Panc1 (cell line): ENCODE results near the gene FTSJ3.

ENCODE experiments used
- SIN3A ChIP-seq: IDR thresholded peaks from 2 replicates; pipeline ENCODE4 v1.6.1; 2012; ENCODE audit warnings: low read depth, mild to moderate bottlenecking, low read length, moderate library complexity, borderline replicate concordance; ENCODE audit not compliant: insufficient read depth
- TCF7L2 ChIP-seq: IDR thresholded peaks from 2 replicates; pipeline ENCODE4 v1.6.1; 2011; ENCODE audit warnings: mild to moderate bottlenecking, low read depth, low read length, inconsistent platforms
- TF ChIP-seq, protein P1 (sequence below): fragments of 450-650 bp; IDR thresholded peaks from 2 replicates; pipeline ENCODE4 v1.5.1; 2017; ENCODE audit warnings: mild to moderate bottlenecking
- TF ChIP-seq, protein P2 (sequence below), 2 experiments: IDR thresholded peaks; 2 replicates each; pipeline ENCODE4 v1.6.1; 2011 to 2012; ENCODE audit warnings: low read depth in 2 of 2, control low read depth in 1 of 2, low read length in 1 of 2, mild to moderate bottlenecking in 1 of 2, moderate library complexity in 1 of 2; ENCODE audit not compliant: insufficient read depth in 1 of 2

DNA sequence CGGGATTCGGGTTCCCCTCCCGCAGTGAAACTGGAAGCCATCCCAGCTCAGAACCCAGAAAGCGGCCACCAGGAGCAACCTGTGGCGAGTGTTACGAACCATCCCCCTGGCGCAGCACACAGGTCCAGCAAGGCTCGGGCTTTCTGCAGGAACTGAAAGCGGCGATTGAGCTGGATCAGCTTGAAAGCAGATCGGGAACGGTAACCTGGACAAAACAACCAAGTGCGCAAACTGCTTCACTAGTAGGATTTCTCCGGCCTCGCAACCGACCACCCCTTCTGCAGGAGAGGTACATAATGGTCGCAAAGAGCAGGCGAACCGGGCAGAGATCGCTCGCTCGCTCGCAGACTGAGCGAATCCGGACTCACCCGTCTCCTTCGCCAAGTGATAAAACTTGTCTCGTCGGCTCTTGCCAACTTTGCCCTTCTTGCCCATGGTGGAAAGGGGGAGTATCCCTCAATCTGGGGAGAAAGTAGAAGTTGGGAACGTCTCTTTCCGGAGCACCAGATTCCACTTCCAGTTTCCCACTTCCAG lies 928 bp downstream of the FTSJ3 start:
- TF ChIP-seq, protein P1, sequence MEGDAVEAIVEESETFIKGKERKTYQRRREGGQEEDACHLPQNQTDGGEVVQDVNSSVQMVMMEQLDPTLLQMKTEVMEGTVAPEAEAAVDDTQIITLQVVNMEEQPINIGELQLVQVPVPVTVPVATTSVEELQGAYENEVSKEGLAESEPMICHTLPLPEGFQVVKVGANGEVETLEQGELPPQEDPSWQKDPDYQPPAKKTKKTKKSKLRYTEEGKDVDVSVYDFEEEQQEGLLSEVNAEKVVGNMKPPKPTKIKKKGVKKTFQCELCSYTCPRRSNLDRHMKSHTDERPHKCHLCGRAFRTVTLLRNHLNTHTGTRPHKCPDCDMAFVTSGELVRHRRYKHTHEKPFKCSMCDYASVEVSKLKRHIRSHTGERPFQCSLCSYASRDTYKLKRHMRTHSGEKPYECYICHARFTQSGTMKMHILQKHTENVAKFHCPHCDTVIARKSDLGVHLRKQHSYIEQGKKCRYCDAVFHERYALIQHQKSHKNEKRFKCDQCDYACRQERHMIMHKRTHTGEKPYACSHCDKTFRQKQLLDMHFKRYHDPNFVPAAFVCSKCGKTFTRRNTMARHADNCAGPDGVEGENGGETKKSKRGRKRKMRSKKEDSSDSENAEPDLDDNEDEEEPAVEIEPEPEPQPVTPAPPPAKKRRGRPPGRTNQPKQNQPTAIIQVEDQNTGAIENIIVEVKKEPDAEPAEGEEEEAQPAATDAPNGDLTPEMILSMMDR: no peak
- TF ChIP-seq, protein P2, sequence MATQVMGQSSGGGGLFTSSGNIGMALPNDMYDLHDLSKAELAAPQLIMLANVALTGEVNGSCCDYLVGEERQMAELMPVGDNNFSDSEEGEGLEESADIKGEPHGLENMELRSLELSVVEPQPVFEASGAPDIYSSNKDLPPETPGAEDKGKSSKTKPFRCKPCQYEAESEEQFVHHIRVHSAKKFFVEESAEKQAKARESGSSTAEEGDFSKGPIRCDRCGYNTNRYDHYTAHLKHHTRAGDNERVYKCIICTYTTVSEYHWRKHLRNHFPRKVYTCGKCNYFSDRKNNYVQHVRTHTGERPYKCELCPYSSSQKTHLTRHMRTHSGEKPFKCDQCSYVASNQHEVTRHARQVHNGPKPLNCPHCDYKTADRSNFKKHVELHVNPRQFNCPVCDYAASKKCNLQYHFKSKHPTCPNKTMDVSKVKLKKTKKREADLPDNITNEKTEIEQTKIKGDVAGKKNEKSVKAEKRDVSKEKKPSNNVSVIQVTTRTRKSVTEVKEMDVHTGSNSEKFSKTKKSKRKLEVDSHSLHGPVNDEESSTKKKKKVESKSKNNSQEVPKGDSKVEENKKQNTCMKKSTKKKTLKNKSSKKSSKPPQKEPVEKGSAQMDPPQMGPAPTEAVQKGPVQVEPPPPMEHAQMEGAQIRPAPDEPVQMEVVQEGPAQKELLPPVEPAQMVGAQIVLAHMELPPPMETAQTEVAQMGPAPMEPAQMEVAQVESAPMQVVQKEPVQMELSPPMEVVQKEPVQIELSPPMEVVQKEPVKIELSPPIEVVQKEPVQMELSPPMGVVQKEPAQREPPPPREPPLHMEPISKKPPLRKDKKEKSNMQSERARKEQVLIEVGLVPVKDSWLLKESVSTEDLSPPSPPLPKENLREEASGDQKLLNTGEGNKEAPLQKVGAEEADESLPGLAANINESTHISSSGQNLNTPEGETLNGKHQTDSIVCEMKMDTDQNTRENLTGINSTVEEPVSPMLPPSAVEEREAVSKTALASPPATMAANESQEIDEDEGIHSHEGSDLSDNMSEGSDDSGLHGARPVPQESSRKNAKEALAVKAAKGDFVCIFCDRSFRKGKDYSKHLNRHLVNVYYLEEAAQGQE (IDR thresholded peaks at IDR 0.05; ENCODE audit: insufficient read depth in 1 of 2, low read depth in 2 of 2, low read length in 1 of 2): no peak
- TF ChIP-seq TCF7L2: no peak
- no peak for TF ChIP-seq SIN3A
